Pancreas (tissue), 10 donors: ENCODE results near the gene ZG16. TPM values are rescaled to one million over a fixed set of nuclear protein-coding genes. Genes with fewer than 3 reads are reported as not detected.

Source experiments
- ATAC-seq, 4 donors: fragments of 200-7000 bp; cut with Tn5 transposase; one replicate each; pipeline versions ENCODE4 v1.8.0 to v1.9.1; 2020; ENCODE audit warnings: mild to moderate bottlenecking in 4 of 4, moderate library complexity in 4 of 4
- DNase-seq, 6 donors: peaks; one replicate each; pipeline ENCODE4 v3.0.0-alpha.2; 2020
- FAIRE-seq: peaks from 2 replicates; lab custom pipeline; 2012; peaks lifted over from hg19 to GRCh38; lab: Jason Lieb, UNC
- H3K27ac ChIP-seq, 4 donors: fragments of 200-600 bp; sonication (generic); 1 replicate in 3 of 4; 2 replicates in 1 of 4; pipeline versions ENCODE4 v1.5.0 to v1.8.0; 2020
- H3K27me3 ChIP-seq, 4 donors: fragments of 200-600 bp; one replicate each; pipeline ENCODE4 v1.8.0; 2021
- H3K36me3 ChIP-seq, 3 donors: fragments of 200-600 bp; sonication (generic) in 1 of 3; one replicate each; pipeline versions ENCODE4 v1.5.0 to v1.8.0; 2020 to 2021
- H3K4me1 ChIP-seq, 3 donors: fragments of 200-600 bp; one replicate each; pipeline ENCODE4 v1.8.0; 2021
- H3K4me3 ChIP-seq, 4 donors: fragments of 200-600 bp; sonication (generic) in 2 of 4; one replicate each; pipeline versions ENCODE4 v1.5.0 to v1.8.0; 2020 to 2021
- H3K9me3 ChIP-seq, 4 donors: fragments of 200-600 bp; one replicate each; pipeline ENCODE4 v1.8.0; 2021
- WGBS, 2 donors: extraction: QIAGEN DNeasy Blood & Tissue Kit; methylation state at CpG; one replicate each; pipeline ENCODE4 v1.1.7; 2013; 5-methylcytosine and 5-hydroxymethylcytosine counted together
- intact Hi-C, 3 donors: fragments of 100-400 bp; cut with DNase I; formaldehyde crosslinking; loops; one replicate each; pipeline versions ENCODE4 v1.11.1 to v1.14.2; 2022
- polyA plus RNA-seq, 2 donors: library from polyadenylated mRNA; stranded (reverse); fragments of 200-250 nt; gene quantifications; one replicate each; pipeline ENCODE4 v1.2.3, GENCODE V29; 2013
- total RNA-seq, 6 donors: library from RNA; stranded (reverse); fragmentation: NEBNext Ultra II Directional in 4 of 6; extraction: Animal tissue kit (Norgen Biotek cat#: 25700) in 4 of 6; gene quantifications; one replicate each; pipeline versions ENCODE4 v1.2.1 to v1.2.4, GENCODE V29; 2021 to 2023
- TF ChIP-seq, protein P1 (sequence below), 4 donors: fragments of 200-600 bp; sonication (generic) in 3 of 4; IDR thresholded peaks; one replicate each; pipeline versions ENCODE4 v1.5.0 to v1.8.0; 2021; ENCODE audit warnings: antibody characterized with exemption in 4 of 4
- donor health status: healthy with polysubstance abuse.
- donor health status: DM: no; HTN: no; CAD: no; lungs with moderate emphysema.
- donor health status: DM: no; HTN: no; CAD: no.
- donor health status: control.
- donor health status: control.
- donor health status: Bipolar disorder and iron deficiency.
- donor health status: DM: yes; HTN: yes; CAD: no.
- donor health status: DM: no; HTN: no; CAD: no.
- donor health status: DM: no; HTN: no; CAD: no.
- donor health status: DM: yes; HTN: yes; CAD: no.

Gene ZG16
- total and polyA plus RNA-seq, 8 donors, result 0.06 to 3.1 (median 1.1) TPM

GRCh38 chr16:29816694-29817441 lies 38.8 kb downstream of the ZG16 start:
- no peak for FAIRE-seq
- intact Hi-C loops, result no loop called here

GRCh38 chr16:29818082-29818481 lies 40.0 kb downstream of the ZG16 start:
- Histone ChIP-seq H3K9me3 (no peaks in the 10 kb centered on the region), H3K4me3 (no peak overlapping the region), H3K36me3 (peaks cover 0 to 8% (median 0%) of the 10 kb centered on the region in 3 donors), H3K27me3 (no peaks in the 10 kb centered on the region), H3K4me1 (peaks cover 17 to 45% (median 30%) of the 10 kb centered on the region in 3 donors), H3K27ac (peak overlapping the region in 2 of 4 donors; percentile 22 to 90)
- no peak for DNase-seq
- intact Hi-C loops, result no loop called here
- TF ChIP-seq, protein P1, sequence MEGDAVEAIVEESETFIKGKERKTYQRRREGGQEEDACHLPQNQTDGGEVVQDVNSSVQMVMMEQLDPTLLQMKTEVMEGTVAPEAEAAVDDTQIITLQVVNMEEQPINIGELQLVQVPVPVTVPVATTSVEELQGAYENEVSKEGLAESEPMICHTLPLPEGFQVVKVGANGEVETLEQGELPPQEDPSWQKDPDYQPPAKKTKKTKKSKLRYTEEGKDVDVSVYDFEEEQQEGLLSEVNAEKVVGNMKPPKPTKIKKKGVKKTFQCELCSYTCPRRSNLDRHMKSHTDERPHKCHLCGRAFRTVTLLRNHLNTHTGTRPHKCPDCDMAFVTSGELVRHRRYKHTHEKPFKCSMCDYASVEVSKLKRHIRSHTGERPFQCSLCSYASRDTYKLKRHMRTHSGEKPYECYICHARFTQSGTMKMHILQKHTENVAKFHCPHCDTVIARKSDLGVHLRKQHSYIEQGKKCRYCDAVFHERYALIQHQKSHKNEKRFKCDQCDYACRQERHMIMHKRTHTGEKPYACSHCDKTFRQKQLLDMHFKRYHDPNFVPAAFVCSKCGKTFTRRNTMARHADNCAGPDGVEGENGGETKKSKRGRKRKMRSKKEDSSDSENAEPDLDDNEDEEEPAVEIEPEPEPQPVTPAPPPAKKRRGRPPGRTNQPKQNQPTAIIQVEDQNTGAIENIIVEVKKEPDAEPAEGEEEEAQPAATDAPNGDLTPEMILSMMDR (IDR thresholded peaks at IDR 0.05), result no peak
- WGBS, 2 donors, result 67 to 74% methylated on average over 4 of the region's 4 CpGs
- FAIRE-seq, result no peak
- ATAC-seq, result no peak

More at GRCh38 chr16:29816694-29817441, 38.8 kb downstream of the ZG16 start:
- H3K27me3 ChIP-seq, result no peaks in the 10 kb centered on the region
- H3K4me1 ChIP-seq, result peaks cover 9 to 37% (median 18%) of the 10 kb centered on the region in 3 donors
- WGBS, 2 donors, result 1 to 2% methylated on average over 37 of the region's 37 CpGs
- peak overlapping the region; percentile 78 to 94 (median 87) for H3K27ac ChIP-seq
- no peaks in the 10 kb centered on the region for H3K9me3 ChIP-seq
- ATAC-seq (peak; percentile 38 to 49 (median 48)), DNase-seq (peak; percentile 72 to 90 (median 76))
- peak overlapping the region; percentile 43 to 84 (median 60) for H3K4me3 ChIP-seq
- peaks cover 0 to 8% (median 0%) of the 10 kb centered on the region in 3 donors for H3K36me3 ChIP-seq
- TF ChIP-seq, protein P1 (IDR thresholded peaks at IDR 0.05), result no peak

DNA sequence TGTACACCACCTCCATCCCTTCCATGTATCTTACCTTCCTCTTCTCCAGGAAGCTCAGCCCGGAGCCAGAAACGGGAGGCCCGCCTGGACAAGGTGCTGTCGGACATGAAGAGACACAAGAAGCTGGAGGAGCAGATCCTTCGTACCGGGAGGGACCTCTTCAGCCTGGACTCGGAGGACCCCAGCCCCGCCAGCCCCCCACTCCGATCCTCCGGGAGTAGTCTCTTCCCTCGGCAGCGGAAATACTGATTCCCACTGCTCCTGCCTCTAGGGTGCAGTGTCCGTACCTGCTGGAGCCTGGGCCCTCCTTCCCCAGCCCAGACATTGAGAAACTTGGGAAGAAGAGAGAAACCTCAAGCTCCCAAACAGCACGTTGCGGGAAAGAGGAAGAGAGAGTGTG lies 41.5 kb downstream of the ZG16 start:
- H3K27ac ChIP-seq, result peak overlapping the region in 2 of 4 donors; percentile 92 to 93
- intact Hi-C loops, result no loop called here
- H3K27me3 ChIP-seq, result no peaks in the 10 kb centered on the region
- ATAC-seq, result no peak
- WGBS, 2 donors, result 50% methylated on average over 15 of the region's 15 CpGs
- H3K4me3 ChIP-seq, result peak overlapping the region in 1 of 4 donors; percentile 77
- H3K4me1 ChIP-seq, result peaks cover 28 to 59% (median 43%) of the 10 kb centered on the region in 3 donors
- no peak for FAIRE-seq
- DNase-seq, result peak in 3 of 6 donors; percentile 44 to 71 (median 44)
- H3K36me3 ChIP-seq, result peaks cover 0 to 8% (median 0%) of the 10 kb centered on the region in 3 donors
- TF ChIP-seq, protein P1 (IDR thresholded peaks at IDR 0.05), result no peak
- no peaks in the 10 kb centered on the region for H3K9me3 ChIP-seq

DNA sequence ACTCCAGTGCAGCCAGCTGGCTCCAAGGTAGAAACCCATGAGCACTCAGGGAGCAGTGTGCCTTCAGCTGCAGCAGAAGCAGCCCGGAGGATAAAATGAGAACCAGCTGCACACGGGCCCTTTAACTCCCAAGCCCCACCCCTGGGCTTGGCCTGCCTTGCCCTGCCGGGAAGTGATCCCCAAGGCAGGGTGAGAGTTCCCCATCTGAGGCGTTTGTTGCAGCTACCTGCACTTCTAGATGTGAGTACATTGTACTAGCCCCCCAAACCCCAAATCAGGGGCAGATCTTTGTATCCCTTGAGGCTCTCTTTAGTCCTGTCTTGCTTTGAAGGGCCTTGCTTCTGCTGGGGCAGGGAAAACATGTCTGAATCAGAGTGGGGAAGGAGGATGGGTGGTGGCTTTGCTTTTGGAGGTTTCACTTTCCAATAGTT lies 42.2 kb downstream of the ZG16 start, which contains the start of gene MVP:
TSS of gene MVP (plus strand) at position 192 of the 431 bp plus-strand sequence. CDS start 10,088 bp downstream, outside the sequence.
- ATAC-seq, result peak; percentile 45 to 67 (median 60)
- peaks cover 36 to 66% (median 50%) of the 10 kb centered on the region in 3 donors for H3K4me1 ChIP-seq
- no peaks in the 10 kb centered on the region for H3K27me3 ChIP-seq
- 0% methylated on average over 4 of the region's 4 CpGs for WGBS, 2 donors
- H3K36me3 ChIP-seq, result peaks cover 0 to 8% (median 0%) of the 10 kb centered on the region in 3 donors
- no peaks in the 10 kb centered on the region for H3K9me3 ChIP-seq
- DNase-seq, result peak; percentile 76 to 87 (median 80)
- intact Hi-C loops, result no loop called here
- peak within 1 kb of the TSS; percentile 63 to 93 (median 87) for H3K27ac ChIP-seq
- TF ChIP-seq, protein P1 (IDR thresholded peaks at IDR 0.05), result no peak
- H3K4me3 ChIP-seq, result peak within 1 kb of the TSS; percentile 48 to 77 (median 54)
- no peak for FAIRE-seq
